ENCODE data around the gene PKMYT1.
"Not testable (repeated sequence)": the region's sequence is repeated elsewhere in the genome, so short reads cannot be mapped to it uniquely, and the experiment has no call there.

The PKMYT1 gene

GRCh38 chr16:2960183-2961010 lies 19.8 kb downstream of the PKMYT1 start:
- no peak for DNase-seq

GRCh38 chr16:2959206-2959605 lies 21.0 kb downstream of the PKMYT1 start:
- DNase-seq, result no peak

GRCh38 chr16:2956579-2956956 lies 23.7 kb downstream of the PKMYT1 start:
- DNase-seq, result no peak

DNA sequence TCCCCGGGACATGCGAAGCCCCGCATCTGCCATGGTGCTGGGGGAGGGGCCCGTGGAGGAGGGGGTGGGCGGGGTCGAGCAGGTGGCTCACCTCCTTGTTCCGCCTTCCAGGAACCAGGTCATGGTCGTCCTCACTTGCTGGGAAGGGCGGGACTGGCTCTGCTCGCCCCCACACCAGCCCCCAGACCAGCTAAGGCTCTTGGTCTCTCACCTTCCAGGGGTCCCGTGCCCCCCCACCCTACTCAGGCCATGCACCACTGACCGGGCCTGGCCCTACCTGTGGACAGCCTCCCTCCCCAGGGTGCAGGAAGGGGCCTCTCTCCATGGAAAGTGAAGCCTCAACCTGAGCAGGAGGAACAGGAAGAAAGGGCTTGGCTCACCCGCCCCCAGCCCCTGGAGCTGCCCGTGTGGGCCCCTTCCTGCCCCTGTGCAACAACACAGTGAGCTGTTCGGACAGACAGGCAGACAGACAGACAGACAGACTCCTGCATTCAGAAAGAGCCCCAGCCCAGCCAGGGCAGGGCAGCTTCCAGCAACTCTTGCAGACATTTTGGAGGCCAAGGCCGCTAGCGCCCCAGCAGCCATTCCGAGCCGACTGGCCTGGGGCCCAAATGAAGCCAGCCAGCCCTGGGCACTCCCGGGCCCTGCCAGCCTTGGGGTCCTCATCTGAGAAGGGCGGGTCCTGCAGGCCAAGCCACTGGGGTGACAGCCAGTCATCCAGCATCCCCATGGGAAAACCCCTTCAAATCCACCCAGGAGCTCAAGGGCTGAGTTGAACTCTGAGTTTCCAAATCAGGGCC lies 24.3 kb downstream of the PKMYT1 start:
- DNase-seq, result no peak

DNA sequence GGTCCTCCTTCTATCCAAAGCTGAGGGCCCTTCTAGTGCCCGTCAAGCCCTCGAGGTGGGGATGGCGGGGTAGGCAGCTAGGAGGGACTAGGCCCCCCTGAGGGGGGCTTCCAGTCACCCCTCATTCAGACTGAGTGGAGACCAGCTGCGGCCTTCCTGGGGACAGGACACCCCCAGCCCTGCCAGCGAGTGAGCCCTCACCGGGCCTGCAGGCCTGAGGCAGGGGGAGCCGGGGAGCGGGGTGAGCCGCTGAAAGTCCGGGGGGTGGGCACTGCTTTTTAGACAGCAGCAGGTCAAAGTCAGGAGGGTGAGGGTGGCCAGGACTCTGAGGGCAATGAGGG lies 24.8 kb downstream of the PKMYT1 start:
- DNase-seq, result no peak

GRCh38 chr16:2954656-2955381 lies 25.4 kb downstream of the PKMYT1 start:
- DNase-seq, result no peak

GRCh38 chr16:2953706-2954627 lies 26.3 kb downstream of the PKMYT1 start:
- peak; percentile 33 for DNase-seq

- DNase-seq, result no peak
Observed at GRCh38 chr16:2952679-2953078, 27.6 kb downstream of the PKMYT1 start.

DNA sequence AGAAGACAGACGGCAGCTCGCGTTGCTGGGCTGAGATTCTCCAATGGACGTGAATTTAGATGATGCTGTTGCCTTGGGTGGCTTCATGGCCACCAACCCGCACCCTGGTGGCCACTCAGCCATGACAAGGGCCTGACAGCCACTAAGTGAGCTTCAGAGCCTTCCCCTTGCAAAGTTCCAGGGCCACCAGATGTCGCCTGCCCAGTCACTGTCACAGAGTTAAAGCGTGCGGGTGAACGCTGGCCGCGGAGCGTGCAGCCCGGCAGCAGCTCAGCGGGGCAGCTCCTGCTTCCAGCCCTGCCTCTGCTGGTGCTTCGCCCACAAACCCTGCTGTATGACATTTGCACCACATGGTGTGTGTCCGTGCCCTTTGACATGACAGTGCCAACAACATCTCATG lies 29.5 kb downstream of the PKMYT1 start:
- DNase-seq, result no peak

GRCh38 chr16:2950353-2950724 lies 29.9 kb downstream of the PKMYT1 start:
- DNase-seq, result no peak

- no peak for DNase-seq
Observed at GRCh38 chr16:2949705-2950352, 30.4 kb downstream of the PKMYT1 start.

DNA sequence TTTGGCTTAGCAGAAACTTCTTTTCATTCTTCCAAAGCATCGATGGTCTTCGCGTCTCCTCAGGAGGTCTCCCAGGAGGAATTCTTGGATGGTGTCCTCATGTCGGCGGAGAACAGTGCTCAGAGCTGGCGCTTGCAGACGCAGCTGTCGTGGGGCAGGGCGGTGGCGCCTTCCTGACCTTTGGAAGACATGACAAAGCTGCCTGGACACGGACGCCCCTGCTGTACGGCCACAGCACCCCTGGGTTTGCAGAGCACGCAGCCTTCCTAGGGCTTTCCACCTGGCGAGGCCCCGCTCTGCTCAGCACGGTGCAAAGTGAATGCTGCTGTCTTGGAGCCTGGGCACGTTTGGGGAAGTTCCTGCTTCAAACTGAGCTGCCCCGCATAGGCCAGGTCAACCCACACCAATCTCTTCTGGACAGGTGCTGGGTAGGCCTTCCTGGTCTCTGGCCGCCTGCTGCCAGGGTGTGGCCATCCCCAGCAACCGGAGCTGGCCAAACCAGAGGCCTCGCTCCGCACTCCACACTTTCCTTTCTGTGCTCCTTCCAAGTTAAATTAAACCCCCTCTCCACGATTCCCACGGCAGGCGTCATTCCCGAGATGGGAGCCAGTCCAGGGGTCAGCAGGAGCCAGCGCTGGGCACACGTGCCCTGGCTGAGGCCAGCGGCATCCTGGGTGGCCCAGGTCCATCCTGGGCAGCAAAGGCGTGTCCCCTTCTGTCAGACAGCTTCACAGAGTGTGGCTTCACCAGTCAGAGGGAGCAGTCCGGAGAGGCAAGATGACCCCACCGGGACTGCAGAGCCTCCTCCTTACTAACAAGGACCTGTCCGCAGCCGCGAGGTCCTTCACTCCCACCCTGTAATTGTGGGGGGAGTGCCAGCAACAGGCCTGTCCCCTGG lies 31.2 kb downstream of the PKMYT1 start:
- DNase-seq, result no peak

- DNase-seq, result no peak
Observed at GRCh38 chr16:2946649-2947048, 33.6 kb downstream of the PKMYT1 start.

DNA sequence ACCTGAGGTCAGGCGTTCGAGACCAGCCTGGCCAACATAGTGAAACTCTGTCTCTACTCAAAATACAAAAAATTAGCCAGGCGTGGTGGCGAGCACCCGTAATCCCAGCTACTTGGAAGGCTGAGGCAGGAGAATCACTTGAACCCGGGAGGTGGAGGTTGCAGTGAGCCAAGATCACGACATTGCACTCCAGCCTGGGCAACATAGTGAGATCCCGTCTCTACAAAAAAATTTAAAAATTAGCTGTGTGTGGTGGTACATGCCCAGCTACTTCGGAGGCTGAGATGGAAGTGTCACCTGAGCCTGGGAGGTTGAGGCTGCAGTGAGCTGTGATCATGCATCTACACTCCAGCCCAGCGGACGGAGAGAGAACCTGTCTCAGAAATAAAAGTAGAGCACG lies 36.5 kb downstream of the PKMYT1 start:
- not testable (repeated sequence) for DNase-seq

- no peak for DNase-seq
Observed at GRCh38 chr16:2942045-2942444, 38.2 kb downstream of the PKMYT1 start.

DNA sequence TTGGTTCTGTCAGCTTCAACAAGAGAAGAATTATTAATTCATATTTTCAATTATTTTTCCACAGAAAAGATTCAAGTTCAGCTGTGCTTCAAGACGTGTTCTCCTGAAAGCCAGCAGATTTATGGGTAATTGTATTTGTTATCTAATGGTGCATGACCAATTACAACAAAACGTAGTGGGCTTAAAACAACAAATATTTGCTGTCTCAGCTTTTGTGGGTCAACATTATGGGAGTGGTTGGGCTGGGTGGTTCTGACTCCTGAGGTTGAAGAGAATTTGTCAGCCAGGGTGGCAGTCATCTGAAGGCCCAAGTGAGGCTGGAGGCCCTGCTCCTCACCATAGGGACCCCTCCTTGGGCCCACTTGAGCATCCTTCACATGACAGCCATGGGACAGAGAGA lies 40.3 kb downstream of the PKMYT1 start:
- no peak for DNase-seq

GRCh38 chr16:2938206-2938605 lies 42.0 kb downstream of the PKMYT1 start:
- no peak for DNase-seq

- DNase-seq, result no peak
Observed at GRCh38 chr16:2937170-2937569, 43.1 kb downstream of the PKMYT1 start.

DNA sequence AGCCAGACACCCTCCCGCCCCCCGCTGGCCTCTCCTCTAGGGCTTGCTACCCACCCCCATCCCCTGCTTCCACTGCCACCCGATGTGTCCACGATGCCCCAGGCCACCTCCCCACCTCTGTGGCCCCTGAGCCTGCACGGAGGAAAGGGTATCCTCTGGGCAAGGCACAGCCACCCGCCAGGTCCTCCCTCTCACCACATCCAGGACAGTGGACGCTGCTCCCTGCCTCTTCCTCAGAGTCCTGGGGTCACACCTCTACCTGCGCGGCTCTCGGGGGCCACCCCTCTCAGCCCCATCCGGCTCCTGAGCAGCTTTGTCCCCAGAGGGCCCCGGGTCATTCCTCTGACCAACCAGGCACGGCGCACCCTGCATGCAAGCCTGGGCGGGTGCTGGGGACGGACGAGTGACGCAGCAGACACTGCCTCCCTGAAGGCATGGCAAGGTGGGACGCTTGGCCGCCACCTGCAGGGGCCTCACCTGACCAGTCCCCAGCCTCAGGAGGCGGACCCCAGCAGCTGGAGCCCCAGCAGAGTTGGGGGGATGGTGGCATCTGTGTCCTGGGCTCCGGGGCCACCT lies 43.7 kb downstream of the PKMYT1 start:
- no peak for DNase-seq

DNA sequence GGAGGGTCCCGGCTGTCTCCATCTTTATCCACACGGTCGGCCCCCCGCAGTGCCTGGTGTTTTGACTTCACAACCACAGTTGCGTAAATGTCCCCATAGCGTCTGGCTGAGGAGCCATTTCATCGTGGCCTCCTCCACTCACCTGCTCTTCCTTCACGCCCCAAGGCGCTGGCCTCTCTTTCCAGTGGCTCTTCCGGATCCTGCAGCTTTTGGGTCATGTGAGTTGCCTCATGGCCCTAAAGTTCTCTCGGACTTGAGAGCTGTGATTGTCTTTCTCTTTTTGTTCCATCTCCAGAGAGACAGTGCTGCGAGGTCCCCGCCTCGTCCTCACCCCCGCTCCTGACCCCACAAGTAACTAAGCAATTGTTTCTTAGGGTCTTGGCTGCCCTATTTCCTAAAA lies 45.8 kb downstream of the PKMYT1 start:
- no peak for DNase-seq

Measured in right kidney (tissue), 1 donor.